Measurements from ENCODE around the gene TRIM54. TPM values are rescaled to one million over a fixed set of nuclear protein-coding genes. Genes with fewer than 3 reads are reported as not detected.
"Not testable (repeated sequence)": the region's sequence is repeated elsewhere in the genome, so short reads cannot be mapped to it uniquely, and the experiment has no call there.

TRIM54 gene
- total RNA-seq, 1 experiment from 2014 or later, result 9.8 TPM

GRCh38 chr2:27271631-27272340, 10.4 kb upstream of the TRIM54 start:
- POLR2A ChIA-PET (ENCODE audit: unreplicated experiment), result interaction anchor here (0.6 to 0.7 kb wide), 2 partner anchors 41 to 45 kb away, joined by 4 to 5 read pairs; no protein-coding TSS in a partner anchor
- H3K79me2 ChIP-seq (ENCODE audit: low read depth), result no peaks in the 10 kb centered on the region
- no peak overlapping the region for H3K4me3 ChIP-seq
- H3K9me3 ChIP-seq (ENCODE audit: insufficient read depth, low read depth), result no peaks in the 10 kb centered on the region
- no peak for DNase-seq
- no peaks in the 10 kb centered on the region for H3K36me3 ChIP-seq (ENCODE audit: low read depth)
- H4K20me1 ChIP-seq (ENCODE audit: insufficient read depth), result no peaks in the 10 kb centered on the region
- intact Hi-C loops (cut with micrococcal nuclease; ENCODE audit: unreplicated experiment), result no loop called here
- CTCF ChIA-PET, result no interaction called here
- no peaks in the 10 kb centered on the region for H3K4me1 ChIP-seq (replicated peaks; ENCODE audit: insufficient read depth)
- no peak for TF ChIP-seq EZH2 (IDR thresholded peaks at IDR 0.05; ENCODE audit: low read depth)
- no peak for TF ChIP-seq CTCF (conservative IDR thresholded peaks at IDR 0.05)
- H3K27me3 ChIP-seq (ENCODE audit: insufficient read depth, low read depth), result no peaks in the 10 kb centered on the region
- no peaks in the 10 kb centered on the region for H3F3A ChIP-seq (ENCODE audit: insufficient read depth, low read depth)
- no TSS peak for BruUV-seq (replicated peaks)
- H2AFZ ChIP-seq, result no peak overlapping the region
- no peak overlapping the region for H3K4me2 ChIP-seq
- no peak overlapping the region for H3K27ac ChIP-seq
- no peaks in the 10 kb centered on the region for H3K9me2 ChIP-seq (ENCODE audit: insufficient read depth)

GRCh38 chr2:27272537-27273522, 9.4 kb upstream of the TRIM54 start:
- ChIA-PET CTCF (interaction anchor here (0.6 kb wide), 1 partner anchor 85 kb away, joined by 15 read pairs; no protein-coding TSS in a partner anchor), POLR2A (ENCODE audit: unreplicated experiment) (interaction anchor here (0.6 to 0.7 kb wide), 2 partner anchors 21 to 40 kb away, joined by 3 to 5 read pairs; no protein-coding TSS in a partner anchor)
- H2AFZ ChIP-seq; H3K27ac ChIP-seq; H3K36me3 ChIP-seq (ENCODE audit: low read depth); H4K20me1 ChIP-seq (ENCODE audit: insufficient read depth); intact Hi-C loops (cut with micrococcal nuclease; ENCODE audit: unreplicated experiment); BruUV-seq (replicated peaks); H3K27me3 ChIP-seq (ENCODE audit: insufficient read depth, low read depth); H3K9me2 ChIP-seq (ENCODE audit: insufficient read depth); H3K4me2 ChIP-seq; H3K4me3 ChIP-seq; H3K79me2 ChIP-seq (ENCODE audit: low read depth); H3K9me3 ChIP-seq (ENCODE audit: insufficient read depth, low read depth); H3F3A ChIP-seq (ENCODE audit: insufficient read depth, low read depth); DNase-seq; H3K4me1 ChIP-seq (replicated peaks; ENCODE audit: insufficient read depth): not testable (repeated sequence)

- no peaks in the 10 kb centered on the region for H3K79me2 ChIP-seq (ENCODE audit: low read depth)
- no peak for DNase-seq
- no peak within 1 kb of the TSS for H3K4me2 ChIP-seq
- H3K4me1 ChIP-seq (replicated peaks; ENCODE audit: insufficient read depth), result no peaks in the 10 kb centered on the region
- CTCF ChIA-PET, result no interaction called here
- no peak within 1 kb of the TSS for H3K27ac ChIP-seq
- no peaks in the 10 kb centered on the region for H4K20me1 ChIP-seq (ENCODE audit: insufficient read depth)
- no peak within 1 kb of the TSS for H2AFZ ChIP-seq
- no TSS peak for BruUV-seq (replicated peaks)
- no peaks in the 10 kb centered on the region for H3K9me3 ChIP-seq (ENCODE audit: insufficient read depth, low read depth)
- H3K4me3 ChIP-seq, result no peak within 1 kb of the TSS
- intact Hi-C loops (cut with micrococcal nuclease; ENCODE audit: unreplicated experiment), result no loop called here
- no peaks in the 10 kb centered on the region for H3K9me2 ChIP-seq (ENCODE audit: insufficient read depth)
- no peaks in the 10 kb centered on the region for H3K27me3 ChIP-seq (ENCODE audit: insufficient read depth, low read depth)
- POLR2A ChIA-PET (ENCODE audit: unreplicated experiment), result no interaction called here
- H3K36me3 ChIP-seq (ENCODE audit: low read depth), result no peaks in the 10 kb centered on the region
- TF ChIP-seq EZH2 (IDR thresholded peaks at IDR 0.05; ENCODE audit: low read depth) (no peak), CTCF (conservative IDR thresholded peaks at IDR 0.05) (no peak)
- no peaks in the 10 kb centered on the region for H3F3A ChIP-seq (ENCODE audit: insufficient read depth, low read depth)
Measured at GRCh38 chr2:27275211-27276150, 6.7 kb upstream of the TRIM54 start, which contains the start of gene DNAJC5G. TSS of gene DNAJC5G (plus strand) at chr2:27275433. CDS start at chr2:27276729, 1,296 bp downstream.
